SK-N-SH (cell line): ENCODE results near the gene PLOD2. TPM values are rescaled to one million over a fixed set of nuclear protein-coding genes. Genes with fewer than 3 reads are reported as not detected.

ENCODE experiments used
- CTCF ChIA-PET: fragments of 300-600, 350-600 bp; formaldehyde crosslinking; extraction: SDS; loops from one replicate; lab custom pipeline; 2021; lab: Yijun Ruan, JAX
- POLR2A ChIA-PET: fragments of 350-600 bp; sonication (Branson Sonifier 250); formaldehyde crosslinking; extraction: SDS; loops from one replicate; lab custom pipeline; 2020; ENCODE audit warnings: antibody characterized with exemption, inconsistent platforms; lab: Yijun Ruan, JAX
- DNase-seq: peaks from one replicate; pipeline ENCODE4 v3.0.0; 2012
- H2AFZ ChIP-seq: fragments of 200-600 bp; sonication (generic); 2 replicates; pipeline ENCODE4 v1.8.1; 2016; ENCODE audit warnings: antibody characterized with exemption, mild to moderate bottlenecking, low read depth
- H3F3A ChIP-seq: fragments of 200-600 bp; sonication (generic); replicated peaks from 2 replicates; pipeline ENCODE3; 2016; ENCODE audit warnings: antibody characterized with exemption, mild to moderate bottlenecking; ENCODE audit not compliant: insufficient read depth
- H3K27ac ChIP-seq, 2 experiments: fragments of 200-500 bp in 1 of 2; fragments of 200-600 bp in 1 of 2; sonication (Bioruptor generic) in 1 of 2; sonication (generic), shearing (Covaris generic) in 1 of 2; 2 replicates each; pipeline versions ENCODE4 v1.5.1 to v1.6.1; 2014 to 2016; ENCODE audit warnings: low read depth in 2 of 2, inconsistent platforms in 1 of 2, low read length in 1 of 2, mild to moderate bottlenecking in 1 of 2, mixed read lengths in 1 of 2
- H3K27me3 ChIP-seq: fragments of 200-600 bp; sonication (generic), shearing (Covaris generic); 2 replicates; pipeline ENCODE4 v1.6.1; 2016; ENCODE audit warnings: mixed run types; ENCODE audit not compliant: insufficient read depth
- H3K36me3 ChIP-seq, 2 experiments: fragments of 200-500 bp in 1 of 2; fragments of 200-600 bp in 1 of 2; sonication (Bioruptor generic) in 1 of 2; sonication (generic) in 1 of 2; replicated peaks in 1 of 2; 2 replicates each; pipeline versions ENCODE3 to v1.5.1; 2014 to 2016; ENCODE audit warnings: low read length in 1 of 2, mild to moderate bottlenecking in 1 of 2; ENCODE audit not compliant: insufficient read depth in 2 of 2, control insufficient read depth in 1 of 2
- H3K4me1 ChIP-seq, 2 experiments: fragments of 200-500 bp in 1 of 2; fragments of 200-600 bp in 1 of 2; sonication (Bioruptor generic) in 1 of 2; sonication (generic), shearing (Covaris generic) in 1 of 2; 2 replicates each; pipeline versions ENCODE4 v1.5.1 to v1.6.1; 2014 to 2016; ENCODE audit warnings: low read depth in 1 of 2, low read length in 1 of 2, mixed run types in 1 of 2; ENCODE audit not compliant: insufficient read depth in 2 of 2, control insufficient read depth in 1 of 2
- H3K4me2 ChIP-seq: fragments of 200-600 bp; sonication (generic), shearing (Covaris generic); 2 replicates; pipeline ENCODE4 v1.6.1; 2017; ENCODE audit warnings: mixed run types
- H3K4me3 ChIP-seq, 2 experiments: fragments of 200-500 bp in 1 of 2; fragments of 200-600 bp in 1 of 2; sonication (Bioruptor generic) in 1 of 2; sonication (generic), shearing (Covaris generic) in 1 of 2; 2 replicates each; pipeline versions ENCODE4 v1.5.1 to v1.8.1; 2014 to 2016; ENCODE audit warnings: low read depth in 2 of 2, inconsistent platforms in 1 of 2, low read length in 1 of 2, mild to moderate bottlenecking in 1 of 2, mixed read lengths in 1 of 2, moderate library complexity in 1 of 2
- H3K79me2 ChIP-seq: fragments of 200-600 bp; sonication (generic); 2 replicates; pipeline ENCODE4 v1.8.1; 2017; ENCODE audit warnings: mild to moderate bottlenecking; ENCODE audit not compliant: insufficient read depth
- H3K9ac ChIP-seq: fragments of 200-600 bp; sonication (generic); 2 replicates; pipeline ENCODE4 v1.6.1; 2017; ENCODE audit warnings: mixed run types
- H3K9me2 ChIP-seq: fragments of 200-600 bp; sonication (generic); 2 replicates; pipeline ENCODE4 v1.6.1; 2017; ENCODE audit warnings: mixed run types
- H3K9me3 ChIP-seq: fragments of 200-600 bp; sonication (generic); 2 replicates; pipeline ENCODE4 v1.6.1; 2017; ENCODE audit warnings: mixed run types, mild to moderate bottlenecking, moderate library complexity
- H4K20me1 ChIP-seq: fragments of 200-600 bp; sonication (generic); 2 replicates; pipeline ENCODE4 v1.6.1; 2017; ENCODE audit warnings: mild to moderate bottlenecking, mixed run types; ENCODE audit not compliant: insufficient read depth
- CHD2 ChIP-seq: fragments of 150-350 bp; IDR thresholded peaks from 2 replicates; pipeline ENCODE4 v1.6.1; 2018; ENCODE audit warnings: low read length; ENCODE audit not compliant: partially characterized antibody
- CTCF ChIP-seq: fragments of 200-600 bp; sonication (generic); IDR thresholded peaks from 2 replicates; pipeline ENCODE4 v1.6.1; 2017; ENCODE audit warnings: antibody characterized with exemption, mild to moderate bottlenecking, moderate library complexity
- ELF1 ChIP-seq: IDR thresholded peaks from 2 replicates; pipeline ENCODE4 v1.4.0; 2012
- EP300 ChIP-seq, 2 experiments: IDR thresholded peaks; 2 replicates each; pipeline versions ENCODE4 v1.4.0 to v1.6.1; 2012; ENCODE audit warnings: borderline replicate concordance in 1 of 2, low read depth in 1 of 2, low read length in 1 of 2
- FOSL2 ChIP-seq: IDR thresholded peaks from 2 replicates; pipeline ENCODE4 v1.4.0; 2012; ENCODE audit warnings: low read depth, mild to moderate bottlenecking, moderate library complexity, borderline replicate concordance
- JUND ChIP-seq: IDR thresholded peaks from 2 replicates; pipeline ENCODE4 v1.4.0; 2012
- MAX ChIP-seq: IDR thresholded peaks from 2 replicates; pipeline ENCODE4 v1.4.0; 2012; ENCODE audit warnings: low read depth
- NFIC ChIP-seq: IDR thresholded peaks from 2 replicates; pipeline ENCODE4 v1.4.0; 2012; ENCODE audit warnings: borderline replicate concordance
- POLR2AphosphoS5 ChIP-seq: IDR thresholded peaks from 2 replicates; pipeline ENCODE4 v1.6.1; 2012; ENCODE audit warnings: low read depth, low read length
- RAD21 ChIP-seq: IDR thresholded peaks from 2 replicates; pipeline ENCODE4 v1.6.1; 2012; ENCODE audit warnings: mild to moderate bottlenecking, low read length
- RCOR1 ChIP-seq: fragments of 150-350 bp; IDR thresholded peaks from 2 replicates; pipeline ENCODE4 v1.6.1; 2017; ENCODE audit warnings: antibody characterized with exemption, low read length
- REST ChIP-seq: IDR thresholded peaks from 2 replicates; pipeline ENCODE4 v1.6.1; 2012; ENCODE audit warnings: mild to moderate bottlenecking, low read depth, low read length, moderate library complexity
- SIN3A ChIP-seq: IDR thresholded peaks from 2 replicates; pipeline ENCODE4 v1.6.1; 2012; ENCODE audit warnings: low read depth, mild to moderate bottlenecking, low read length, moderate library complexity, borderline replicate concordance
- SMC3 ChIP-seq: IDR thresholded peaks from 2 replicates; pipeline ENCODE4 v1.6.1; 2012; ENCODE audit warnings: low read depth, low read length, improper control_type of control experiment
- TAF1 ChIP-seq: IDR thresholded peaks from 2 replicates; pipeline ENCODE4 v1.6.1; 2012; ENCODE audit warnings: low read depth, mild to moderate bottlenecking, low read length, moderate library complexity, borderline replicate concordance
- TEAD4 ChIP-seq: IDR thresholded peaks from 2 replicates; pipeline ENCODE4 v1.4.0; 2012; ENCODE audit warnings: mild to moderate bottlenecking, borderline replicate concordance; ENCODE audit not compliant: insufficient read depth
- USF1 ChIP-seq: IDR thresholded peaks from 2 replicates; pipeline ENCODE4 v1.4.0; 2012; ENCODE audit warnings: low read depth, borderline replicate concordance
- USF2 ChIP-seq: fragments of 150-350 bp; IDR thresholded peaks from 2 replicates; pipeline ENCODE4 v1.6.1; 2017; ENCODE audit warnings: antibody characterized with exemption, low read length, low read depth, borderline replicate concordance
- YY1 ChIP-seq: IDR thresholded peaks from 2 replicates; pipeline ENCODE4 v1.4.0; 2012; ENCODE audit warnings: low read depth, mild to moderate bottlenecking
- WGBS: methylation state at CpG from one replicate; pipeline ENCODE4 v1.1.6; 2017; ENCODE audit warnings: low lambda C conversion rate; 5-methylcytosine and 5-hydroxymethylcytosine counted together
- polyA plus RNA-seq, 3 experiments: library from polyadenylated mRNA; depleted of rRNA; stranded (reverse); fragments of >200 nt; gene quantifications; 2 replicates each; pipeline ENCODE4 v1.2.3, GENCODE V29; 2012

Gene PLOD2
- polyA plus RNA-seq, 1 of the 3 experiments (the other 2 are of a cell fraction) = 0.58 TPM

- CTCF ChIA-PET = no interaction called here
- Histone ChIP-seq H2AFZ (no peak overlapping the region), H3K79me2 (no peaks in the 10 kb centered on the region), H3K27me3 (no peaks in the 10 kb centered on the region), H4K20me1 (no peaks in the 10 kb centered on the region), H3K9me3 (no peaks in the 10 kb centered on the region), H3F3A (no peaks in the 10 kb centered on the region), H3K4me1 (no peaks in the 10 kb centered on the region), H3K36me3 (no peaks in the 10 kb centered on the region), H3K4me2 (no peak overlapping the region), H3K9me2 (no peaks in the 10 kb centered on the region), H3K4me3 (no peak overlapping the region), H3K27ac (no peak overlapping the region), H3K9ac (no peak overlapping the region)
- DNase-seq = no peak
- POLR2A ChIA-PET = no interaction called here
- TF ChIP-seq USF1 = no peak
- no peak for TF ChIP-seq FOSL2
- no peak for TF ChIP-seq YY1
- no peak for TF ChIP-seq CHD2
- no peak for TF ChIP-seq RCOR1
- TF ChIP-seq CTCF = no peak
- no peak for TF ChIP-seq NFIC
- no peak for TF ChIP-seq TAF1
- TF ChIP-seq POLR2AphosphoS5 = no peak
- TF ChIP-seq MAX = no peak
These were observed 49.6 kb downstream of the PLOD2 start for GRCh38 chr3:146111337-146111736.

- ChIA-PET POLR2A (no interaction called here), CTCF (interaction anchor here (1.0 kb wide), 1 partner anchor 19 kb away, joined by 3 read pairs; no protein-coding TSS in a partner anchor)
- Histone ChIP-seq H3K27ac (no peak overlapping the region), H3K4me1 (no peaks in the 10 kb centered on the region), H3K27me3 (no peaks in the 10 kb centered on the region), H3K79me2 (no peaks in the 10 kb centered on the region), H3K9me2 (no peaks in the 10 kb centered on the region), H3K9ac (no peak overlapping the region), H3K36me3 (no peaks in the 10 kb centered on the region), H3K4me2 (no peak overlapping the region), H4K20me1 (no peaks in the 10 kb centered on the region), H3K9me3 (no peaks in the 10 kb centered on the region), H2AFZ (no peak overlapping the region), H3K4me3 (no peak overlapping the region), H3F3A (no peaks in the 10 kb centered on the region)
- no peak for DNase-seq
- 19% methylated on average over 1 of the region's 1 CpG for WGBS
- TF ChIP-seq USF2 (no peak), TAF1 (no peak), JUND (no peak), TEAD4 (no peak), EP300 (IDR thresholded peaks at IDR 0.05; ENCODE audit: borderline replicate concordance in 1 of 2, low read depth in 1 of 2, low read length in 1 of 2) (no peak), REST (no peak), RAD21 (no peak), USF1 (no peak), SMC3 (no peak), MAX (no peak), SIN3A (no peak), ELF1 (no peak), RCOR1 (no peak)
These were observed 50.8 kb downstream of the PLOD2 start for GRCh38 chr3:146110161-146110560.
